Activated CD4-positive, alpha-beta T cell treated with anti-CD3 and anti-CD28 coated beads for 48 hours (primary cell): ENCODE results near the gene XPO5.
A peak's percentile ranks its signal among the peaks of the same experiment; 100 is the strongest.

Experiments
- DNase-seq: peaks from one replicate; pipeline ENCODE4 v3.0.0-alpha.2; 2020

XPO5 gene

GRCh38 chr6:43494766-43495165, 81.1 kb downstream of the XPO5 start:
- DNase-seq = no peak

- DNase-seq = no peak
These were observed 81.5 kb downstream of the XPO5 start for GRCh38 chr6:43494321-43494720.

- DNase-seq = no peak
These were observed 82.0 kb downstream of the XPO5 start for GRCh38 chr6:43493833-43494232.

- no peak for DNase-seq
These were observed 82.6 kb downstream of the XPO5 start for GRCh38 chr6:43493230-43493629.

GRCh38 chr6:43492673-43493072, 83.2 kb downstream of the XPO5 start:
- no peak for DNase-seq

- DNase-seq = no peak
These were observed 83.8 kb downstream of the XPO5 start for GRCh38 chr6:43491750-43492661.

- DNase-seq = no peak
These were observed 85.3 kb downstream of the XPO5 start for GRCh38 chr6:43490523-43490939.

GRCh38 chr6:43489277-43490072, 86.4 kb downstream of the XPO5 start:
- no peak for DNase-seq

- no peak for DNase-seq
These were observed 87.1 kb downstream of the XPO5 start for GRCh38 chr6:43488667-43489276.

- DNase-seq = no peak
These were observed 94.1 kb downstream of the XPO5 start for GRCh38 chr6:43481591-43482236.

GRCh38 chr6:43481075-43481474, 94.8 kb downstream of the XPO5 start:
- peak; percentile 26 for DNase-seq

GRCh38 chr6:43478008-43478372, 97.8 kb downstream of the XPO5 start:
- no peak for DNase-seq

- DNase-seq = peak; percentile 99
These were observed 98.4 kb downstream of the XPO5 start, which contains the start of gene TJAP1 for GRCh38 chr6:43477235-43478007. TSS of gene TJAP1 (plus strand) at chr6:43477570. CDS start at chr6:43499002, 21,432 bp downstream.

- no peak for DNase-seq
These were observed 99.1 kb downstream of the XPO5 start for GRCh38 chr6:43476746-43477145.

GRCh38 chr6:43475516-43475915, 100.3 kb downstream of the XPO5 start:
- no peak for DNase-seq

GRCh38 chr6:43472515-43472914, 103.3 kb downstream of the XPO5 start:
- no peak for DNase-seq
